HepG2 (cell line): ENCODE data around the gene WNT4. TPM values are rescaled to one million over a fixed set of nuclear protein-coding genes. Genes with fewer than 3 reads are reported as not detected.
A peak's percentile ranks its signal among the peaks of the same experiment; 100 is the strongest.

ENCODE experiments used
- BORCS8-MEF2B ChIP-seq: sonication (generic); formaldehyde crosslinking; IDR thresholded peaks from 2 replicates; pipeline ENCODE4 v1.8.0; 2022; ENCODE audit warnings: mild to moderate bottlenecking, missing genetic modification reagents
- ZNF329 ChIP-seq: sonication (generic); formaldehyde crosslinking; IDR thresholded peaks from 2 replicates; pipeline ENCODE4 v1.9.0; 2021; ENCODE audit warnings: low read depth, mild to moderate bottlenecking, missing genetic modification reagents
- ZNF781 ChIP-seq: sonication (generic); formaldehyde crosslinking; IDR thresholded peaks from 2 replicates; pipeline ENCODE4 v1.5.1; 2020; ENCODE audit warnings: borderline replicate concordance, mild to moderate bottlenecking, missing genetic modification reagents; ENCODE audit errors: not compliant biosample characterization
- ZNF782 ChIP-seq: sonication (generic); formaldehyde crosslinking; IDR thresholded peaks from 2 replicates; pipeline ENCODE4 v1.4.0; 2020; ENCODE audit warnings: missing genetic modification reagents, mild to moderate bottlenecking, borderline replicate concordance
- ZNF83 ChIP-seq: sonication (generic); formaldehyde crosslinking; IDR thresholded peaks from 2 replicates; pipeline ENCODE4 v1.4.0; 2020; ENCODE audit warnings: missing genetic modification reagents, mild to moderate bottlenecking, borderline replicate concordance
- polyA plus RNA-seq, 8 experiments: library from polyadenylated mRNA; depleted of rRNA in 3 of 8; stranded (reverse) in 7 of 8; unstranded in 1 of 8; fragments of >200 nt; fragmentation: Illumina TruSeq in 4 of 8; extraction: Trizol in 4 of 8; gene quantifications; 2 replicates each; pipeline versions ENCODE4 v1.2.1 to v1.2.3, GENCODE V29; 2011 to 2016; ENCODE audit warnings: low read depth in 4 of 8, missing spikeins in 1 of 8, mixed read lengths in 1 of 8; ENCODE audit not compliant: insufficient read depth in 1 of 8
- total RNA-seq, 5 experiments: library from RNA; depleted of rRNA; stranded (reverse); fragments of >200 nt; fragmentation: Illumina TruSeq; extraction: Trizol; gene quantifications; 2 replicates each; pipeline ENCODE4 v1.2.3, GENCODE V29; 2016; ENCODE audit warnings: low read depth in 1 of 5
- TF ChIP-seq, protein P1 (sequence below): sonication (generic); formaldehyde crosslinking; IDR thresholded peaks from 2 replicates; pipeline ENCODE4 v1.4.0; 2020; ENCODE audit warnings: mild to moderate bottlenecking, missing genetic modification reagents, borderline replicate concordance
- TF ChIP-seq, protein P2 (sequence below): sonication (generic); formaldehyde crosslinking; IDR thresholded peaks from 2 replicates; pipeline ENCODE4 v1.5.1; 2020; ENCODE audit warnings: mild to moderate bottlenecking, missing genetic modification reagents, moderate library complexity
- TF ChIP-seq, protein P3 (sequence below): sonication (generic); formaldehyde crosslinking; IDR thresholded peaks from 2 replicates; pipeline ENCODE4 v1.9.0; 2021; ENCODE audit warnings: mild to moderate bottlenecking, missing genetic modification reagents

Gene WNT4
- total and polyA plus RNA-seq, 2 of the 13 experiments (the other 11 are each of a cell fraction or from before 2014, with no cell fraction given): not detected

DNA sequence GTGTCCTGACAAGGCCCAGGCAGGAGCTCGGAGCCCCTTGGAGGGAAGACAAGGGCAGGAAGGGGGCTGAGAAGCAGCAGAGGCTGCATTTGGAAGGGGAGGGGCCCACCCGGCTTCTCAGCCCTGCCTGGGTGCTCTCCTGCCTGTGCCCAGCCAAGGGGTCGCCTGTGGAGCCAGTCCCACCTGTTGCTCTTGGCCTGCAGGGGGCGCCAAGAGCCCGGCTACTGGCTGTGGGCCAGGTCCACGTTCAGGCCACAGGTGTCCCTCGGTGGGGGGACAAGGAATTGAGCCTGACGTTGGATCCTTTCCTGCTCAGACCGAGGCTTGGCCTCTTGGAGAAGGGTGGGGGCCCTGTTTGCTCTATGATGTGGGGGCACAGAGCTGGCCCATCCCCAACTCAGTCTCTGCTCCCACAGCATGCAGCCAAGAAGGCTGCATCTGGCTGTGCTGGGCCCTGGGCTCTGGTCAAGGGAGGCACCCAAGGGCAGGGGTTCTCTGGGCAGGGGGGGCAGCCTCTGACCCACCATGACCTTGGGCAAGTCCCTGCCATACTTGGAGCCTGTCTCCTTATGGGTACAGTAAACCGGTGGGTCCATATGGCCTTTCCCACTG, 10.9 kb downstream of the WNT4 start (continued):
- TF ChIP-seq, protein P1, sequence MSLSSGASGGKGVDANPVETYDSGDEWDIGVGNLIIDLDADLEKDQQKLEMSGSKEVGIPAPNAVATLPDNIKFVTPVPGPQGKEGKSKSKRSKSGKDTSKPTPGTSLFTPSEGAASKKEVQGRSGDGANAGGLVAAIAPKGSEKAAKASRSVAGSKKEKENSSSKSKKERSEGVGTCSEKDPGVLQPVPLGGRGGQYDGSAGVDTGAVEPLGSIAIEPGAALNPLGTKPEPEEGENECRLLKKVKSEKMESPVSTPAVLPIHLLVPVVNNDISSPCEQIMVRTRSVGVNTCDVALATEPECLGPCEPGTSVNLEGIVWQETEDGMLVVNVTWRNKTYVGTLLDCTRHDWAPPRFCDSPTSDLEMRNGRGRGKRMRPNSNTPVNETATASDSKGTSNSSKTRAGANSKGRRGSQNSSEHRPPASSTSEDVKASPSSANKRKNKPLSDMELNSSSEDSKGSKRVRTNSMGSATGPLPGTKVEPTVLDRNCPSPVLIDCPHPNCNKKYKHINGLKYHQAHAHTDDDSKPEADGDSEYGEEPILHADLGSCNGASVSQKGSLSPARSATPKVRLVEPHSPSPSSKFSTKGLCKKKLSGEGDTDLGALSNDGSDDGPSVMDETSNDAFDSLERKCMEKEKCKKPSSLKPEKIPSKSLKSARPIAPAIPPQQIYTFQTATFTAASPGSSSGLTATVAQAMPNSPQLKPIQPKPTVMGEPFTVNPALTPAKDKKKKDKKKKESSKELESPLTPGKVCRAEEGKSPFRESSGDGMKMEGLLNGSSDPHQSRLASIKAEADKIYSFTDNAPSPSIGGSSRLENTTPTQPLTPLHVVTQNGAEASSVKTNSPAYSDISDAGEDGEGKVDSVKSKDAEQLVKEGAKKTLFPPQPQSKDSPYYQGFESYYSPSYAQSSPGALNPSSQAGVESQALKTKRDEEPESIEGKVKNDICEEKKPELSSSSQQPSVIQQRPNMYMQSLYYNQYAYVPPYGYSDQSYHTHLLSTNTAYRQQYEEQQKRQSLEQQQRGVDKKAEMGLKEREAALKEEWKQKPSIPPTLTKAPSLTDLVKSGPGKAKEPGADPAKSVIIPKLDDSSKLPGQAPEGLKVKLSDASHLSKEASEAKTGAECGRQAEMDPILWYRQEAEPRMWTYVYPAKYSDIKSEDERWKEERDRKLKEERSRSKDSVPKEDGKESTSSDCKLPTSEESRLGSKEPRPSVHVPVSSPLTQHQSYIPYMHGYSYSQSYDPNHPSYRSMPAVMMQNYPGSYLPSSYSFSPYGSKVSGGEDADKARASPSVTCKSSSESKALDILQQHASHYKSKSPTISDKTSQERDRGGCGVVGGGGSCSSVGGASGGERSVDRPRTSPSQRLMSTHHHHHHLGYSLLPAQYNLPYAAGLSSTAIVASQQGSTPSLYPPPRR (CRISPR knock-in tag): no peak
- TF ChIP-seq ZNF329 (no peak), ZNF83 (CRISPR knock-in tag) (0 out of 2 replicates have a peak, but pooled peaks have one; percentile 59), ZNF782 (peak; percentile 27; the same call in 1 of the 2 replicates), BORCS8-MEF2B (CRISPR knock-in tag) (0 out of 2 replicates have a peak, but pooled peaks have one; percentile 37), ZNF781 (CRISPR knock-in tag) (no peak)
- TF ChIP-seq, protein P2, sequence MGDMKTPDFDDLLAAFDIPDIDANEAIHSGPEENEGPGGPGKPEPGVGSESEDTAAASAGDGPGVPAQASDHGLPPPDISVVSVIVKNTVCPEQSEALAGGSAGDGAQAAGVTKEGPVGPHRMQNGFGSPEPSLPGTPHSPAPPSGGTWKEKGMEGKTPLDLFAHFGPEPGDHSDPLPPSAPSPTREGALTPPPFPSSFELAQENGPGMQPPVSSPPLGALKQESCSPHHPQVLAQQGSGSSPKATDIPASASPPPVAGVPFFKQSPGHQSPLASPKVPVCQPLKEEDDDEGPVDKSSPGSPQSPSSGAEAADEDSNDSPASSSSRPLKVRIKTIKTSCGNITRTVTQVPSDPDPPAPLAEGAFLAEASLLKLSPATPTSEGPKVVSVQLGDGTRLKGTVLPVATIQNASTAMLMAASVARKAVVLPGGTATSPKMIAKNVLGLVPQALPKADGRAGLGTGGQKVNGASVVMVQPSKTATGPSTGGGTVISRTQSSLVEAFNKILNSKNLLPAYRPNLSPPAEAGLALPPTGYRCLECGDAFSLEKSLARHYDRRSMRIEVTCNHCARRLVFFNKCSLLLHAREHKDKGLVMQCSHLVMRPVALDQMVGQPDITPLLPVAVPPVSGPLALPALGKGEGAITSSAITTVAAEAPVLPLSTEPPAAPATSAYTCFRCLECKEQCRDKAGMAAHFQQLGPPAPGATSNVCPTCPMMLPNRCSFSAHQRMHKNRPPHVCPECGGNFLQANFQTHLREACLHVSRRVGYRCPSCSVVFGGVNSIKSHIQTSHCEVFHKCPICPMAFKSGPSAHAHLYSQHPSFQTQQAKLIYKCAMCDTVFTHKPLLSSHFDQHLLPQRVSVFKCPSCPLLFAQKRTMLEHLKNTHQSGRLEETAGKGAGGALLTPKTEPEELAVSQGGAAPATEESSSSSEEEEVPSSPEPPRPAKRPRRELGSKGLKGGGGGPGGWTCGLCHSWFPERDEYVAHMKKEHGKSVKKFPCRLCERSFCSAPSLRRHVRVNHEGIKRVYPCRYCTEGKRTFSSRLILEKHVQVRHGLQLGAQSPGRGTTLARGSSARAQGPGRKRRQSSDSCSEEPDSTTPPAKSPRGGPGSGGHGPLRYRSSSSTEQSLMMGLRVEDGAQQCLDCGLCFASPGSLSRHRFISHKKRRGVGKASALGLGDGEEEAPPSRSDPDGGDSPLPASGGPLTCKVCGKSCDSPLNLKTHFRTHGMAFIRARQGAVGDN: peak; percentile 28; the same call in 1 of the 2 replicates
- TF ChIP-seq, protein P3, sequence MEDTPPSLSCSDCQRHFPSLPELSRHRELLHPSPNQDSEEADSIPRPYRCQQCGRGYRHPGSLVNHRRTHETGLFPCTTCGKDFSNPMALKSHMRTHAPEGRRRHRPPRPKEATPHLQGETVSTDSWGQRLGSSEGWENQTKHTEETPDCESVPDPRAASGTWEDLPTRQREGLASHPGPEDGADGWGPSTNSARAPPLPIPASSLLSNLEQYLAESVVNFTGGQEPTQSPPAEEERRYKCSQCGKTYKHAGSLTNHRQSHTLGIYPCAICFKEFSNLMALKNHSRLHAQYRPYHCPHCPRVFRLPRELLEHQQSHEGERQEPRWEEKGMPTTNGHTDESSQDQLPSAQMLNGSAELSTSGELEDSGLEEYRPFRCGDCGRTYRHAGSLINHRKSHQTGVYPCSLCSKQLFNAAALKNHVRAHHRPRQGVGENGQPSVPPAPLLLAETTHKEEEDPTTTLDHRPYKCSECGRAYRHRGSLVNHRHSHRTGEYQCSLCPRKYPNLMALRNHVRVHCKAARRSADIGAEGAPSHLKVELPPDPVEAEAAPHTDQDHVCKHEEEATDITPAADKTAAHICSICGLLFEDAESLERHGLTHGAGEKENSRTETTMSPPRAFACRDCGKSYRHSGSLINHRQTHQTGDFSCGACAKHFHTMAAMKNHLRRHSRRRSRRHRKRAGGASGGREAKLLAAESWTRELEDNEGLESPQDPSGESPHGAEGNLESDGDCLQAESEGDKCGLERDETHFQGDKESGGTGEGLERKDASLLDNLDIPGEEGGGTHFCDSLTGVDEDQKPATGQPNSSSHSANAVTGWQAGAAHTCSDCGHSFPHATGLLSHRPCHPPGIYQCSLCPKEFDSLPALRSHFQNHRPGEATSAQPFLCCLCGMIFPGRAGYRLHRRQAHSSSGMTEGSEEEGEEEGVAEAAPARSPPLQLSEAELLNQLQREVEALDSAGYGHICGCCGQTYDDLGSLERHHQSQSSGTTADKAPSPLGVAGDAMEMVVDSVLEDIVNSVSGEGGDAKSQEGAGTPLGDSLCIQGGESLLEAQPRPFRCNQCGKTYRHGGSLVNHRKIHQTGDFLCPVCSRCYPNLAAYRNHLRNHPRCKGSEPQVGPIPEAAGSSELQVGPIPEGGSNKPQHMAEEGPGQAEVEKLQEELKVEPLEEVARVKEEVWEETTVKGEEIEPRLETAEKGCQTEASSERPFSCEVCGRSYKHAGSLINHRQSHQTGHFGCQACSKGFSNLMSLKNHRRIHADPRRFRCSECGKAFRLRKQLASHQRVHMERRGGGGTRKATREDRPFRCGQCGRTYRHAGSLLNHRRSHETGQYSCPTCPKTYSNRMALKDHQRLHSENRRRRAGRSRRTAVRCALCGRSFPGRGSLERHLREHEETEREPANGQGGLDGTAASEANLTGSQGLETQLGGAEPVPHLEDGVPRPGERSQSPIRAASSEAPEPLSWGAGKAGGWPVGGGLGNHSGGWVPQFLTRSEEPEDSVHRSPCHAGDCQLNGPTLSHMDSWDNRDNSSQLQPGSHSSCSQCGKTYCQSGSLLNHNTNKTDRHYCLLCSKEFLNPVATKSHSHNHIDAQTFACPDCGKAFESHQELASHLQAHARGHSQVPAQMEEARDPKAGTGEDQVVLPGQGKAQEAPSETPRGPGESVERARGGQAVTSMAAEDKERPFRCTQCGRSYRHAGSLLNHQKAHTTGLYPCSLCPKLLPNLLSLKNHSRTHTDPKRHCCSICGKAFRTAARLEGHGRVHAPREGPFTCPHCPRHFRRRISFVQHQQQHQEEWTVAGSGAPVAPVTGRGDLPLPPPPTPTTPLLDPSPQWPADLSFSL (CRISPR knock-in tag): no peak
